ENCODE measurements around the gene ZNF182.
"Not testable (repeated sequence)": the region's sequence is repeated elsewhere in the genome, so short reads cannot be mapped to it uniquely, and the experiment has no call there.

The ZNF182 gene

DNA sequence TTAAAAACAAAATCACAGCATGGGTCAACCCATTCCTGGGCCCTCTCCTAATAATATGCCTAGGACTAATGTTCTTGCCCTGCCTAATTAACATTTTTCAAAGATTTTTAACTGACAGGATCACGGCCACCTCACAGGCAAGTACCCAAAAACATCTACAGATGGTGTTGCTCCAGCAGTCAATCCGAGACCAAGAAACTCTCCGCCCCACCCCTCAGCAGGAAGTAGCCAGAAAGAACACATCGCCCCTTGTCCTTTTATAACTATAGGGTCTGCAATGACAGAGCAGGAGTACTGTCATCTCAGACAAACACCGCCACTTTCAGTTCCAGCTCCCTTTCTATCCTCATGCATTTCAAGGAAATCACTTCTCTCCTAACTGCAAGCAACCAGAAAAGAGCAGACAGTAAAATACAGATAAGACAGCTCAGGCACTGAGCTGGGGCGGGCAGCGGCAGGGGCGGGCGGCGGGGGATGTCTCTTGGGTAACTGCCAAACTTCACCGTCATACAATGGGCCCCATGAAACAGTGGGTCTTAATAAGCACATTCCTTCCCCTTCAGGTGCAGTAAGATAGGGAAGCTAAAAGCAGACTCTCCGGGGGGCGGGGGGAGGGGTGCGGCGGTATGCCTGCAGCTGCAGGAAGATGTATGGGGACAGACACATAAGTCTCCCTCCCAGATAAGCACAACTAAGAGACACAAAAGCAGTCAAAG is 67.4 kb downstream of the ZNF182 start:
- no peak for TF ChIP-seq EZH2 (IDR thresholded peaks at IDR 0.05; ENCODE audit: borderline replicate concordance, low read depth, low read length, severe bottlenecking)
- TF ChIP-seq, protein P1, sequence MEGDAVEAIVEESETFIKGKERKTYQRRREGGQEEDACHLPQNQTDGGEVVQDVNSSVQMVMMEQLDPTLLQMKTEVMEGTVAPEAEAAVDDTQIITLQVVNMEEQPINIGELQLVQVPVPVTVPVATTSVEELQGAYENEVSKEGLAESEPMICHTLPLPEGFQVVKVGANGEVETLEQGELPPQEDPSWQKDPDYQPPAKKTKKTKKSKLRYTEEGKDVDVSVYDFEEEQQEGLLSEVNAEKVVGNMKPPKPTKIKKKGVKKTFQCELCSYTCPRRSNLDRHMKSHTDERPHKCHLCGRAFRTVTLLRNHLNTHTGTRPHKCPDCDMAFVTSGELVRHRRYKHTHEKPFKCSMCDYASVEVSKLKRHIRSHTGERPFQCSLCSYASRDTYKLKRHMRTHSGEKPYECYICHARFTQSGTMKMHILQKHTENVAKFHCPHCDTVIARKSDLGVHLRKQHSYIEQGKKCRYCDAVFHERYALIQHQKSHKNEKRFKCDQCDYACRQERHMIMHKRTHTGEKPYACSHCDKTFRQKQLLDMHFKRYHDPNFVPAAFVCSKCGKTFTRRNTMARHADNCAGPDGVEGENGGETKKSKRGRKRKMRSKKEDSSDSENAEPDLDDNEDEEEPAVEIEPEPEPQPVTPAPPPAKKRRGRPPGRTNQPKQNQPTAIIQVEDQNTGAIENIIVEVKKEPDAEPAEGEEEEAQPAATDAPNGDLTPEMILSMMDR (IDR thresholded peaks at IDR 0.05; ENCODE audit: borderline replicate concordance, extremely low read depth, low read length, poor library complexity, severe bottlenecking) = no peak
- Histone ChIP-seq H3K4me2 (ENCODE audit: insufficient read depth, low read length) (peak overlapping the region; percentile 64), H3K9me3 (ENCODE audit: insufficient read depth, low read length, severe bottlenecking) (no peaks in the 10 kb centered on the region), H3K27ac (ENCODE audit: low read length) (peak overlapping the region; percentile 79), H3K4me3 (ENCODE audit: low read depth in 1 of 2, low read length in 2 of 2) (peak overlapping the region; percentile 11 to 60; a peak in 3 of 4 replicates), H3K36me3 (ENCODE audit: insufficient read depth, low read length) (no peaks in the 10 kb centered on the region), H3K27me3 (ENCODE audit: insufficient read depth, low read length, poor library complexity) (no peaks in the 10 kb centered on the region), H3K4me1 (ENCODE audit: insufficient read depth, low read length) (peaks cover 22% of the 10 kb centered on the region), H4K20me1 (ENCODE audit: insufficient read depth, low read length) (no peaks in the 10 kb centered on the region), H3K9ac (ENCODE audit: low read depth, low read length) (peak overlapping the region; percentile 51), H2AFZ (ENCODE audit: low read depth, low read length) (peak overlapping the region; percentile 77), H3K79me2 (ENCODE audit: insufficient read depth, low read length) (no peaks in the 10 kb centered on the region)
- ATAC-seq (ENCODE audit: insufficient read depth, low read depth) (peak; percentile 92), DNase-seq (peak; percentile 71)

DNA sequence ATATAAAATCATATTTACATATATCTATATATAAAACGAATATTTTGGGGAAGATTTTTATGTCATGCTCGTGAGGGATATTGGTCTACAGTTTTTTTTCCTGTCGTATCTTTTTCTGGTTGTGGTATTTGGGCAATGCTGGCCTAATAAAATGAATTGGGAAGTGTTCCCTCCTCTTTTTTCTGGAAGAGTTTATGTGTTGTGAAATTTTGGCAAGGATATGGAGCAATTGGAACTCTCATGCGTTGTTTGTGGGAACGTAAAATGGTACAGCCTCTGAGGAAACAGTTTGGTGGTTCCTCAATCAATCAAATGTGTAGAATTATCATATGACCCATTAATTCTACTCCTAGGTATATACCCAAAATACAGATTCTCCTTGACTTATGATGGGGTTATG is 69.8 kb downstream of the ZNF182 start:
- Histone ChIP-seq H3K36me3 (ENCODE audit: insufficient read depth, low read length) (no peaks in the 10 kb centered on the region), H3K27ac (ENCODE audit: low read length) (no peak overlapping the region), H2AFZ (ENCODE audit: low read depth, low read length) (no peak overlapping the region), H3K4me1 (ENCODE audit: insufficient read depth, low read length) (peaks cover 22% of the 10 kb centered on the region), H3K9me3 (ENCODE audit: insufficient read depth, low read length, severe bottlenecking) (no peaks in the 10 kb centered on the region), H3K27me3 (ENCODE audit: insufficient read depth, low read length, poor library complexity) (no peaks in the 10 kb centered on the region), H3K79me2 (ENCODE audit: insufficient read depth, low read length) (no peaks in the 10 kb centered on the region), H4K20me1 (ENCODE audit: insufficient read depth, low read length) (no peaks in the 10 kb centered on the region), H3K4me2 (ENCODE audit: insufficient read depth, low read length) (no peak overlapping the region), H3K9ac (ENCODE audit: low read depth, low read length) (no peak overlapping the region), H3K4me3 (ENCODE audit: low read depth in 1 of 2, low read length in 2 of 2) (no peak overlapping the region)
- TF ChIP-seq, protein P1 (IDR thresholded peaks at IDR 0.05; ENCODE audit: borderline replicate concordance, extremely low read depth, low read length, poor library complexity, severe bottlenecking) = no peak
- no peak for TF ChIP-seq EZH2 (IDR thresholded peaks at IDR 0.05; ENCODE audit: borderline replicate concordance, low read depth, low read length, severe bottlenecking)
- ATAC-seq (ENCODE audit: insufficient read depth, low read depth) (no peak), DNase-seq (no peak)

DNA sequence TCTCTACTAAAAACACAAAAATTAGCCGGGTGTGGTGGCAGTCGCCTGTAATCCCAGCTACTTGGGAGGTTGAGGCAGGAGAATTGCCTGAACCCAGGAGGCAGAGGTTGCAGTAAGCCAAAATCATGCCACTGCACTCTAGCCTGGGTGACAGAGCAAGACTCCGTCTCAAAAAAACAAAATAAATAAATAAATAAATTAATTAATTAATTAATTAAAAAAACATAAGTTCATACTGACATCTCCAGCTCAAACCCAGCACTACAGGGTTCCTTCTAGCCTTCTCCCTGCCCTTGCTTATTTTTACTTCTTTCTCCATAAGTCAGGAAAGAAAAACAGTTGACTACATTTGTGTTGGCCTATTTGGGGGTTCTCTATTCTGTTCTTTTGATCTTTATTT is 71.8 kb downstream of the ZNF182 start:
- peaks cover 19% of the 10 kb centered on the region for H3K4me1 ChIP-seq (ENCODE audit: insufficient read depth, low read length)
- not testable (repeated sequence) for DNase-seq; H3K4me2 ChIP-seq (ENCODE audit: insufficient read depth, low read length); H3K79me2 ChIP-seq (ENCODE audit: insufficient read depth, low read length); H4K20me1 ChIP-seq (ENCODE audit: insufficient read depth, low read length); ATAC-seq (ENCODE audit: insufficient read depth, low read depth); H3K27me3 ChIP-seq (ENCODE audit: insufficient read depth, low read length, poor library complexity); H3K36me3 ChIP-seq (ENCODE audit: insufficient read depth, low read length); H3K9me3 ChIP-seq (ENCODE audit: insufficient read depth, low read length, severe bottlenecking); H3K4me3 ChIP-seq (ENCODE audit: low read depth in 1 of 2, low read length in 2 of 2); H2AFZ ChIP-seq (ENCODE audit: low read depth, low read length); H3K27ac ChIP-seq (ENCODE audit: low read length); H3K9ac ChIP-seq (ENCODE audit: low read depth, low read length)

DNA sequence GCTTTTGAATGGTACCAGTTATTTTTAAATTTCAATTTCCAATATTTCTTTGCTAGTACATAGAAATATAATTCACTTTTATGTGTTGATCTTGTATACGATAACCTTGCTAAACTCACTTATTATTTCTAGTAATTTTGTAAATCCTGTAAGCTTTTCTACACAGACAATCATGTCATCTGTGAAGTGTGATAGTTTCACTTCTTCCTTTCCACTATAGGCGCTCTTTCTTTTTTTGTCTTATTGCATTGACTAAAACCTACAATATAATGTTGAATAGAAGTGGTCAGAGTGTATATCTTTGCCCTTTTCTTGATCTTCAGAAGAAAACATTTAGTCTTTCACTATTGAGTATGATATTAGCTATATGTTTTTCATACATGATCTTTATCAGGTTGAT is 76.6 kb downstream of the ZNF182 start:
- Histone ChIP-seq H4K20me1 (ENCODE audit: insufficient read depth, low read length) (no peaks in the 10 kb centered on the region), H2AFZ (ENCODE audit: low read depth, low read length) (no peak overlapping the region), H3K36me3 (ENCODE audit: insufficient read depth, low read length) (no peaks in the 10 kb centered on the region), H3K4me3 (ENCODE audit: low read depth in 1 of 2, low read length in 2 of 2) (no peak overlapping the region), H3K27ac (ENCODE audit: low read length) (no peak overlapping the region), H3K4me2 (ENCODE audit: insufficient read depth, low read length) (no peak overlapping the region), H3K79me2 (ENCODE audit: insufficient read depth, low read length) (no peaks in the 10 kb centered on the region), H3K27me3 (ENCODE audit: insufficient read depth, low read length, poor library complexity) (no peaks in the 10 kb centered on the region), H3K9ac (ENCODE audit: low read depth, low read length) (no peak overlapping the region), H3K9me3 (ENCODE audit: insufficient read depth, low read length, severe bottlenecking) (no peaks in the 10 kb centered on the region), H3K4me1 (ENCODE audit: insufficient read depth, low read length) (no peaks in the 10 kb centered on the region)
- ATAC-seq (ENCODE audit: insufficient read depth, low read depth) (no peak), DNase-seq (no peak)
- TF ChIP-seq, protein P1 (IDR thresholded peaks at IDR 0.05; ENCODE audit: borderline replicate concordance, extremely low read depth, low read length, poor library complexity, severe bottlenecking) = no peak
- no peak for TF ChIP-seq EZH2 (IDR thresholded peaks at IDR 0.05; ENCODE audit: borderline replicate concordance, low read depth, low read length, severe bottlenecking)

Data from DND-41 (cell line).